Measurements from ENCODE around the gene COMP. TPM values are rescaled to one million over a fixed set of nuclear protein-coding genes. Genes with fewer than 3 reads are reported as not detected.

The COMP gene
- total RNA-seq, 1 experiment from 2014 or later, result not detected

GRCh38 chr19:18768046-18768771 is 22.9 kb downstream of the COMP start:
- H3K36me3 ChIP-seq (ENCODE audit: control insufficient read depth in 1 of 2, insufficient read depth in 2 of 2, low read length in 2 of 2), result no peaks in the 10 kb centered on the region
- TF ChIP-seq ZNF274 (IDR thresholded peaks at IDR 0.05; ENCODE audit: low read depth, low read length) (no peak), CTCF (IDR thresholded peaks at IDR 0.05 in 2 of 3, conservative IDR thresholded peaks at IDR 0.05 in 1 of 3; ENCODE audit: borderline replicate concordance in 1 of 3, insufficient read depth in 1 of 3, low read depth in 2 of 3, low read length in 2 of 3) (no peak), FOSL1 (IDR thresholded peaks at IDR 0.05; ENCODE audit: low read depth) (no peak), POLR2AphosphoS5 (IDR thresholded peaks at IDR 0.05; ENCODE audit: low read depth, low read length) (no peak), REST (IDR thresholded peaks at IDR 0.05; ENCODE audit: low read depth) (no peak), SP1 (IDR thresholded peaks at IDR 0.05; ENCODE audit: low read depth) (no peak), TCF7L2 (IDR thresholded peaks at IDR 0.05; ENCODE audit: borderline replicate concordance, extremely low read depth, insufficient read depth, insufficient read length) (no peak), CBX3 (IDR thresholded peaks at IDR 0.05; ENCODE audit: low read depth) (no peak), ELF1 (IDR thresholded peaks at IDR 0.05; ENCODE audit: borderline replicate concordance, low read depth) (no peak), EGR1 (IDR thresholded peaks at IDR 0.05; ENCODE audit: low read depth) (no peak), CEBPB (IDR thresholded peaks at IDR 0.05; ENCODE audit: low read depth) (no peak), RAD21 (IDR thresholded peaks at IDR 0.05; ENCODE audit: low read depth) (no peak), SIN3A (IDR thresholded peaks at IDR 0.05; ENCODE audit: low read depth) (no peak), SRF (IDR thresholded peaks at IDR 0.05; ENCODE audit: low read depth) (no peak), ZBTB33 (IDR thresholded peaks at IDR 0.05; ENCODE audit: extremely low read depth, insufficient replicate concordance, low read length) (no peak), POLR2A (IDR thresholded peaks at IDR 0.05; ENCODE audit: borderline replicate concordance, extremely low read depth, insufficient read depth, insufficient read length) (no peak), JUND (IDR thresholded peaks at IDR 0.05) (no peak), MAX (IDR thresholded peaks at IDR 0.05) (no peak), ATF3 (IDR thresholded peaks at IDR 0.05) (no peak), ZFX (IDR thresholded peaks at IDR 0.05) (no peak)
- ATAC-seq, result no peak
- H2AFZ ChIP-seq (ENCODE audit: low read depth, low read length, poor library complexity, severe bottlenecking), result no peak overlapping the region
- no peak overlapping the region for H3K4me2 ChIP-seq (ENCODE audit: low read length)
- no peak overlapping the region for H3K27ac ChIP-seq (ENCODE audit: low read depth, low read length)
- no peaks in the 10 kb centered on the region for H3K9me3 ChIP-seq (ENCODE audit: control insufficient read depth in 1 of 2, insufficient read depth in 1 of 2, low read depth in 1 of 2, low read length in 2 of 2)
- DNase-seq (ENCODE audit: low read depth, low spot score), result no peak
- H4K20me1 ChIP-seq (ENCODE audit: insufficient read depth), result no peaks in the 10 kb centered on the region
- no peak overlapping the region for H3K9ac ChIP-seq (ENCODE audit: low read length)
- BruUV-seq (replicated peaks), result no TSS peak
- RAD21 ChIA-PET (ENCODE audit: low non-redundant PET in 1 of 2, low total read pairs in 2 of 2, uncharacterized antibody in 2 of 2, unreplicated experiment in 2 of 2), result no interaction called here
- POLR2A ChIA-PET, result no interaction called here
- H3K9me2 ChIP-seq (ENCODE audit: insufficient read depth), result no peaks in the 10 kb centered on the region
- no peaks in the 10 kb centered on the region for H3K79me2 ChIP-seq (ENCODE audit: insufficient read depth, low read length)
- no peaks in the 10 kb centered on the region for H3K27me3 ChIP-seq (ENCODE audit: insufficient read depth, low read length)
- peaks cover 22 to 23% of the 10 kb centered on the region in 2 experiments for H3K4me1 ChIP-seq (ENCODE audit: control insufficient read depth in 1 of 2, insufficient read depth in 2 of 2, low read length in 2 of 2)
- intact Hi-C loops (cut with micrococcal nuclease), result no loop called here
- CTCF ChIA-PET, result no interaction called here
- H3K4me3 ChIP-seq (replicated peaks in 1 of 2; ENCODE audit: low read depth in 1 of 2, low read length in 2 of 2), result no peak overlapping the region

Measured in HCT116 (cell line).